MM.1S (cell line): ENCODE data around the gene AQP12A.

Source experiments
- DNase-seq: peaks from one replicate; pipeline ENCODE4 v3.0.0-alpha.2; 2015
- H2AFZ ChIP-seq: fragments of 300-600 bp; sonication (generic); 2 replicates; pipeline ENCODE4 v1.6.0; 2016; ENCODE audit warnings: antibody characterized with exemption, low read length
- H3F3A ChIP-seq: fragments of 300-600 bp; sonication (generic); 2 replicates; pipeline ENCODE4 v1.6.1; 2016; ENCODE audit warnings: mild to moderate bottlenecking, antibody characterized with exemption, low read length, moderate library complexity, mixed read lengths; ENCODE audit not compliant: insufficient read depth
- H3K27ac ChIP-seq: fragments of 300-600 bp; sonication (generic); 2 replicates; pipeline ENCODE4 v1.5.1; 2016; ENCODE audit warnings: mild to moderate bottlenecking, low read length
- H3K27me3 ChIP-seq: fragments of 300-600 bp; sonication (generic); replicated peaks from 2 replicates; pipeline ENCODE4 v1.6.0; 2016; ENCODE audit warnings: low read length; ENCODE audit not compliant: insufficient read depth
- H3K36me3 ChIP-seq: fragments of 300-600 bp; sonication (generic); replicated peaks from 2 replicates; pipeline ENCODE4 v1.6.1; 2016; ENCODE audit warnings: mild to moderate bottlenecking, low read length, mixed read lengths; ENCODE audit not compliant: insufficient read depth
- H3K4me1 ChIP-seq: fragments of 300-600 bp; sonication (generic); 2 replicates; pipeline ENCODE4 v1.6.1; 2016; ENCODE audit warnings: low read length, mixed read lengths
- H3K4me2 ChIP-seq: fragments of 300-600 bp; sonication (generic); 2 replicates; pipeline ENCODE4 v1.6.0; 2016; ENCODE audit warnings: low read depth, low read length
- H3K4me3 ChIP-seq: fragments of 300-600 bp; sonication (generic); 2 replicates; pipeline ENCODE4 v1.5.1; 2016; ENCODE audit warnings: low read length, mixed read lengths
- H3K79me2 ChIP-seq: fragments of 300-600 bp; sonication (generic); 2 replicates; pipeline ENCODE4 v1.6.1; 2016; ENCODE audit warnings: mixed run types, low read length, mixed read lengths
- H3K9ac ChIP-seq: fragments of 300-600 bp; sonication (generic); 2 replicates; pipeline ENCODE4 v1.6.1; 2016; ENCODE audit warnings: low read length, mixed read lengths
- H3K9me2 ChIP-seq: fragments of 300-600 bp; sonication (generic); replicated peaks from 2 replicates; pipeline ENCODE4 v1.6.1; 2016; ENCODE audit warnings: mild to moderate bottlenecking, low read length, mixed read lengths; ENCODE audit not compliant: insufficient read depth
- H3K9me3 ChIP-seq: fragments of 300-600 bp; sonication (generic); replicated peaks from 2 replicates; pipeline ENCODE4 v1.6.1; 2016; ENCODE audit warnings: mild to moderate bottlenecking, low read length, mixed read lengths; ENCODE audit not compliant: insufficient read depth
- H4K20me1 ChIP-seq: fragments of 300-600 bp; sonication (generic); 2 replicates; pipeline ENCODE4 v1.6.1; 2016; ENCODE audit warnings: mild to moderate bottlenecking, low read length, moderate library complexity, mixed read lengths; ENCODE audit not compliant: insufficient read depth
- EZH2 ChIP-seq: fragments of 300-600 bp; sonication (generic); optimal IDR thresholded peaks from 2 replicates; pipeline ENCODE3; 2017; ENCODE audit warnings: low read depth, mild to moderate bottlenecking, antibody characterized with exemption, low read length, mixed read lengths
- EZH2phosphoT487 ChIP-seq: fragments of 300-600 bp; sonication (generic); IDR thresholded peaks from 2 replicates; pipeline ENCODE4 v1.6.1; 2018; ENCODE audit warnings: antibody characterized with exemption, low read length
- TF ChIP-seq, protein P1 (sequence below): fragments of 300-600 bp; sonication (generic); IDR thresholded peaks from 2 replicates; pipeline ENCODE4 v1.5.1; 2016; ENCODE audit warnings: antibody characterized with exemption, low read length, mixed read lengths

AQP12A gene

DNA sequence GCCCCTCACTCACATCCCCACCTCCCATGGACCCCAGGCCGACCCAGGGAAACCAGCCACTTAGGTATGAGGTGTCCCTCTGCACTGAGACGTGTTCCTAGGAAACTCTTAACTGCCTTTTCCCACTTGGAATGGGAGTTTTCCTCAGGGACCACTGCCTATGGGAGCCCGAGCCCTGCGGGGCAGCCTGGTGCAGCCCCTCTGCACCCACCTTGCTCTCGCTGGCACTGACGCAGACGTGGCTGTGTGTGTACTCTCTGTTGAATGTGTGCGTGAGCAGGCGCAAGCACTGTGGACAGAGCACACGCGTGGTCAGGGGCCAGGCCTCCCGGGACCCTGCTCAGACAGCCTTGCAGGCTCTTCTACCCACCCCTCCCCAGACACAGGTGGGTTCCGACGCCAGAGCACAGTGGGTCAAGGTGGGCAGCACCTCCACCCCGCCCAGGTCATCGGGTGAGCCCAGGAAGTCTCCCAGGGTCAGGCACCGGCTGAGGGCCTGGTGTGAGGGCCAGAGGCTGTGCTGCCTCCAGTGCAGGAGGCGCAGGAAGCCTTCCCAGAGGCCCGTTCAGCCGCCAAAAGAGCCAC, 30.0 kb downstream of the AQP12A start:
- H3K79me2 ChIP-seq = no peaks in the 10 kb centered on the region
- H3K4me1 ChIP-seq = no peaks in the 10 kb centered on the region
- H3F3A ChIP-seq = no peaks in the 10 kb centered on the region
- no peak overlapping the region for H3K4me2 ChIP-seq
- peaks cover 77% of the 10 kb centered on the region for H3K27me3 ChIP-seq
- H3K9me2 ChIP-seq = no peaks in the 10 kb centered on the region
- DNase-seq = no peak
- no peaks in the 10 kb centered on the region for H4K20me1 ChIP-seq
- H3K4me3 ChIP-seq = no peak overlapping the region
- no peaks in the 10 kb centered on the region for H3K36me3 ChIP-seq
- no peak overlapping the region for H3K27ac ChIP-seq
- no peaks in the 10 kb centered on the region for H3K9me3 ChIP-seq
- TF ChIP-seq, protein P1, sequence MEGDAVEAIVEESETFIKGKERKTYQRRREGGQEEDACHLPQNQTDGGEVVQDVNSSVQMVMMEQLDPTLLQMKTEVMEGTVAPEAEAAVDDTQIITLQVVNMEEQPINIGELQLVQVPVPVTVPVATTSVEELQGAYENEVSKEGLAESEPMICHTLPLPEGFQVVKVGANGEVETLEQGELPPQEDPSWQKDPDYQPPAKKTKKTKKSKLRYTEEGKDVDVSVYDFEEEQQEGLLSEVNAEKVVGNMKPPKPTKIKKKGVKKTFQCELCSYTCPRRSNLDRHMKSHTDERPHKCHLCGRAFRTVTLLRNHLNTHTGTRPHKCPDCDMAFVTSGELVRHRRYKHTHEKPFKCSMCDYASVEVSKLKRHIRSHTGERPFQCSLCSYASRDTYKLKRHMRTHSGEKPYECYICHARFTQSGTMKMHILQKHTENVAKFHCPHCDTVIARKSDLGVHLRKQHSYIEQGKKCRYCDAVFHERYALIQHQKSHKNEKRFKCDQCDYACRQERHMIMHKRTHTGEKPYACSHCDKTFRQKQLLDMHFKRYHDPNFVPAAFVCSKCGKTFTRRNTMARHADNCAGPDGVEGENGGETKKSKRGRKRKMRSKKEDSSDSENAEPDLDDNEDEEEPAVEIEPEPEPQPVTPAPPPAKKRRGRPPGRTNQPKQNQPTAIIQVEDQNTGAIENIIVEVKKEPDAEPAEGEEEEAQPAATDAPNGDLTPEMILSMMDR = no peak
- TF ChIP-seq EZH2 (no peak), EZH2phosphoT487 (no peak)
- H3K9ac ChIP-seq = no peak overlapping the region
- H2AFZ ChIP-seq = no peak overlapping the region

DNA sequence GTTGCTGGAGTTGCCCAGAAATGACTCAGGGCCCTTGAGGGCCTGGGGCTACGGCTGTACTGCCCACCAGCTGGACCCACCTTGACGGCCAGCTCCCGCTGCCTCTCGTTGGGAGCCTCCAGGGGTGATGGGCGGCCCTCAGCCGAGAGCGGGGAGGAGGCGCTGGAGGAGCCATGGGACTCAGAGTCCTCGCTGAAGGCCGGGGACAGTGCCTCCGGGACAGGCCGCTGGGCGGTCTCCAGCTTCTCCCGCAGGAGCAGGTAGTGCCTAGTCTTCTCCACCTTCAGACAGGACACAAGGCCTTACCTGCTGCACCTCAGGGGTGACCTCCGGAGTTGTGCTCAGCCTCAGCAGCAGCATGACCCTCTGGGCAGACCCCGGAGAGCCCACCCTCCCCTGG, 30.7 kb downstream of the AQP12A start:
- Histone ChIP-seq H3F3A (no peaks in the 10 kb centered on the region), H3K79me2 (no peaks in the 10 kb centered on the region), H3K9me2 (no peaks in the 10 kb centered on the region), H3K4me2 (no peak overlapping the region; the same call in 1 of the 2 replicates), H3K4me3 (no peak overlapping the region), H2AFZ (no peak overlapping the region), H4K20me1 (no peaks in the 10 kb centered on the region), H3K36me3 (no peaks in the 10 kb centered on the region), H3K27ac (no peak overlapping the region), H3K9ac (no peak overlapping the region), H3K27me3 (peaks cover 77% of the 10 kb centered on the region), H3K9me3 (no peaks in the 10 kb centered on the region), H3K4me1 (no peaks in the 10 kb centered on the region)
- DNase-seq = no peak
- no peak for TF ChIP-seq EZH2
- no peak for TF ChIP-seq EZH2phosphoT487
- TF ChIP-seq, protein P1 = no peak

- Histone ChIP-seq H3K36me3 (no peaks in the 10 kb centered on the region), H3K9ac (no peak overlapping the region), H3K27ac (no peak overlapping the region), H3K9me2 (no peaks in the 10 kb centered on the region), H3F3A (no peaks in the 10 kb centered on the region), H3K27me3 (peaks cover 77% of the 10 kb centered on the region), H3K4me1 (no peaks in the 10 kb centered on the region), H3K4me3 (no peak overlapping the region), H3K4me2 (no peak overlapping the region; the same call in 1 of the 2 replicates), H3K9me3 (no peaks in the 10 kb centered on the region), H2AFZ (no peak overlapping the region), H3K79me2 (no peaks in the 10 kb centered on the region), H4K20me1 (no peaks in the 10 kb centered on the region)
- DNase-seq = no peak
- TF ChIP-seq EZH2 = no peak
- no peak for TF ChIP-seq EZH2phosphoT487
- TF ChIP-seq, protein P1 = 0 out of 2 replicates have a peak, but pooled peaks have one; percentile 11
Observed at GRCh38 chr2:240722796-240723735, 31.4 kb downstream of the AQP12A start.
